GM19324 (cell line): ENCODE measurements around the gene BAG3.

Experiments
- ATAC-seq: cut with Tn5 transposase; IDR thresholded peaks from one replicate; pipeline ENCODE4 v1.9.1; 2021; ENCODE audit warnings: mild to moderate bottlenecking, moderate library complexity; ENCODE audit not compliant: unreplicated experiment, low FRiP score

BAG3 gene

DNA sequence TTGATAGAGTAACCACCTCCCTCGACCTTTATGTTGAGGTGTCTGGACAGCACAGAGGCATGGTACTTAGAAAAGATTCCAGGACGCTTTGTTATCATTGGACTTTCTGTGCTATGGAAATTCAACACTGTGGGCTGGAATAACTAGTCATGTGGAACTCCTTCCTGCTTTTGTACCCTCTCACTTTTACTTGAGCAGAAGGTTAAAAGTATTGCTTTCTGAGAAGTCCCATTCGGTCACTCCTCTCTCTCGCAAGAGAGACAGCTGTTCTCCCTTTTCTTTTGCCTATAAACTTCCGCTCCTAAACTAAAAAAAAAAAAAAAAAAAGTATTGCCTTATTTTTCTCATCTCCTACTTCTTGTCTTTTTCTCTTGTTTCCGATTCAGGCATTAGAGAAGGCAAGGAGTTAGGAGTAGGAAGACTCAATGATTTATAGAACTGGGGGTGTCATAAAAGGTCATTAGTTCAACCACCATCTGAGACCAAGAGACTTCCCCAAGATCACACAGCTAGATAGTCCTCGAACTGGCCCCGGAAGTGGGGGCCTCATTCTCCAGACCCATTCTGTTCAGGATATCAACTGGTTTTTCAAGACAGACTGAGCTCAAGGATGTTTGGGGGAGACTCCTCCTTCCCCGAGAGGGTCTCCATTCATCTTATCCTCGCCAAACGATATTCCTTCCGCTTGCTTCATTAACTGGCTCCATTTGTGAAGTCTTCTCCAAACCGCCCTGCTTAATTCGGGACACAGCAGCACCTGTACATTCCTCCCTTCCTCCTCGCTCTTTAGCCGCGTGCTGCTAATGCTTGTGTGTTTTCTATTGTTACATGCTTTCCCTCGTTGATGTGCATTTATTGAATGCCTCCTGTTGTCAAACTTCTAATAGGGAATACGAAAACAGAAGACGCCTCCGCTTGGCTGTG is 73.7 kb downstream of the BAG3 start:
- ATAC-seq, result peak; percentile 11

- ATAC-seq, result no peak
Measured at GRCh38 chr10:119725517-119725827, 74.3 kb downstream of the BAG3 start.

DNA sequence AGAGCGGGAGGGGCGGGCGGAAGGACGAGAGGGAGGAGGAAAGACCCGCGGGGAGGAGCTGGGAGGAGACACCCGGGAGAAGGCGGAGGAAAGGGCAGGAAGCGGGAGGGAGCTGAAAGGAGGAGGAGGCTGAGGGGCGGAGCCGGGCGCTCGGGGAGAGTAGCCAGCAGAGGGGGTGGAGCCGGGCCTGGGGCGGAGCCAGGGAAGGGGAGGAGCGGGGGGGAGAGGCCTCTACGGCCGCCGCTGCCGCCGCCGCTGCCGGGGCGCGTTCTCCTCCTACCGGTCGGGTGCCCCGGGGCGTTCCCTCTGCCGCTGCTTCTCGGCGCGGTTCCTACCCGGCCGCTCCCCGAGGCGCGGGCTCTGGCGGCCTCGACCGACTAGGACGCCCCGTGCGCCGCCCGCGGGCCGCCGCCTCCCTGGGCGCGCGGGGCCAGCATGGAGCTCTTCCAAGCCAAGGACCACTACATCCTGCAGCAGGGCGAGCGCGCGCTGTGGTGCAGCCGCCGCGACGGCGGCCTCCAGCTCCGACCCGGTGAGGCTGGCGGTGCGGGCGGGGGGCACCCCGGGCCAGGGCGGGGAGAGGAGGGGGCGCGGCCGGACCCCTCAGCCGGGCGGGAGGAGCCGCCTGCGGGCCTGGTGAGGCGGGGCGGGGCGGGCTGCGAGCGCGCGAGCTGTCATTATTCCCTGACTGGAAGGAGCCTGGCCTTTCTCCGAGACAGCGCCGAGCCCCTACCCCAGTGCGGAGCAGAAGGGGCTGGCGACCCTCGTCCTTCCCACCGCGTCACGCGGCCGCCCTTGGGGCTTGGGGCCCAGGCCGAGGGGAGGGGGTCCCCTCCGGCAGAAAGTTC is 74.9 kb downstream of the BAG3 start, which contains the start of gene INPP5F:
INPP5F (plus strand) TSS at position 223 of the 848 bp plus-strand sequence; CDS start at position 436, 213 bp downstream.
- ATAC-seq, result peak; percentile 88

- no peak for ATAC-seq
Measured at GRCh38 chr10:119726676-119727261, 75.6 kb downstream of the BAG3 start.
